ENCODE data around the gene USP53.

USP53 gene

GRCh38 chr4:119233750-119234149 lies 21.2 kb downstream of the USP53 start:
- no peak overlapping the region for H3K4me3 ChIP-seq (ENCODE audit: low read depth, low read length)
- no peak for DNase-seq (ENCODE audit: low read depth)
- TF ChIP-seq, protein P1, sequence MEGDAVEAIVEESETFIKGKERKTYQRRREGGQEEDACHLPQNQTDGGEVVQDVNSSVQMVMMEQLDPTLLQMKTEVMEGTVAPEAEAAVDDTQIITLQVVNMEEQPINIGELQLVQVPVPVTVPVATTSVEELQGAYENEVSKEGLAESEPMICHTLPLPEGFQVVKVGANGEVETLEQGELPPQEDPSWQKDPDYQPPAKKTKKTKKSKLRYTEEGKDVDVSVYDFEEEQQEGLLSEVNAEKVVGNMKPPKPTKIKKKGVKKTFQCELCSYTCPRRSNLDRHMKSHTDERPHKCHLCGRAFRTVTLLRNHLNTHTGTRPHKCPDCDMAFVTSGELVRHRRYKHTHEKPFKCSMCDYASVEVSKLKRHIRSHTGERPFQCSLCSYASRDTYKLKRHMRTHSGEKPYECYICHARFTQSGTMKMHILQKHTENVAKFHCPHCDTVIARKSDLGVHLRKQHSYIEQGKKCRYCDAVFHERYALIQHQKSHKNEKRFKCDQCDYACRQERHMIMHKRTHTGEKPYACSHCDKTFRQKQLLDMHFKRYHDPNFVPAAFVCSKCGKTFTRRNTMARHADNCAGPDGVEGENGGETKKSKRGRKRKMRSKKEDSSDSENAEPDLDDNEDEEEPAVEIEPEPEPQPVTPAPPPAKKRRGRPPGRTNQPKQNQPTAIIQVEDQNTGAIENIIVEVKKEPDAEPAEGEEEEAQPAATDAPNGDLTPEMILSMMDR (conservative IDR thresholded peaks at IDR 0.05; ENCODE audit: low read depth, low read length) = no peak

DNA sequence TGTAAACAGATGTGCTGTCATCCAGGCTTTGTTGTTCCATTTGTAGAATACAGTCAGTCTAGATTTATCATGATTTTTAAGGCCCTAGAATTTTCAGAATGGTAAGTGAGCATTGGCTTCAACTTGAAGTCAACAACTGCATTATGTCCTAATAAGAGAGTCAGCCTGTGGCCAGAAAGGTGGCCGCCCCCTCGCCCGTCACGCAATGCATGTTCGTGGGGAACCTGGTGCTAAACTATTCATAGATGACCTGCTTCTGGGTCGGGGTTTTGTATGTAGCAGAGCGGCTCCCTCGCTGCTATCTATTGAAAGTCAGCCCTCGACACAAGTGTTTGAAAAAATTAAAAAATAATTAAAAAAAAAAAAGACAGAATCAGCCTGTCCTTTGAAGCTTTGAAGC lies 24.7 kb downstream of the USP53 start:
- TF ChIP-seq, protein P1 (conservative IDR thresholded peaks at IDR 0.05; ENCODE audit: low read depth, low read length) = no peak

DNA sequence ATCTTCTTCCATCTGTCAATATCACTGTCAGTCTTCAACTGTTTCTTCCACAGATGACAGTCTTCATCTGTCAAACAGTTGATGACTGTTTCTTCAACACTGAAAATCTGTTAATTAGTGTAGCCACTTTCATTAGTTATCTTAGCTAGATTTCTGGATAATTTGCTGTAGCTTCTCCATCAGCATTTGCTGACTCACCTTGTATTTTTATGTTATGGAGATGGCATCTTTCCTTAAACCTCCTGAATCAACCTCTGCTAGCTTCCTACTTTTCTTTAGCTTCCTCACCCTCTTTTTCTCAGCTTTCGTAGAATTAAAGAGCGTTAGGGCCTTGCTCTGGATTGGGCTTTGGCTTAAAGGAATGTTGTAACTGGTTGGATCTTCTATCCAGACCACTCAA lies 25.1 kb downstream of the USP53 start:
- no peak for DNase-seq (ENCODE audit: low read depth)
- TF ChIP-seq, protein P1 (conservative IDR thresholded peaks at IDR 0.05; ENCODE audit: low read depth, low read length) = no peak
- no peak overlapping the region for H3K4me3 ChIP-seq (ENCODE audit: low read depth, low read length)

More for the DNA sequence above, 24.7 kb downstream of the USP53 start:
- DNase-seq (ENCODE audit: low read depth) = no peak
- no peak overlapping the region for H3K4me3 ChIP-seq (ENCODE audit: low read depth, low read length)

DNA sequence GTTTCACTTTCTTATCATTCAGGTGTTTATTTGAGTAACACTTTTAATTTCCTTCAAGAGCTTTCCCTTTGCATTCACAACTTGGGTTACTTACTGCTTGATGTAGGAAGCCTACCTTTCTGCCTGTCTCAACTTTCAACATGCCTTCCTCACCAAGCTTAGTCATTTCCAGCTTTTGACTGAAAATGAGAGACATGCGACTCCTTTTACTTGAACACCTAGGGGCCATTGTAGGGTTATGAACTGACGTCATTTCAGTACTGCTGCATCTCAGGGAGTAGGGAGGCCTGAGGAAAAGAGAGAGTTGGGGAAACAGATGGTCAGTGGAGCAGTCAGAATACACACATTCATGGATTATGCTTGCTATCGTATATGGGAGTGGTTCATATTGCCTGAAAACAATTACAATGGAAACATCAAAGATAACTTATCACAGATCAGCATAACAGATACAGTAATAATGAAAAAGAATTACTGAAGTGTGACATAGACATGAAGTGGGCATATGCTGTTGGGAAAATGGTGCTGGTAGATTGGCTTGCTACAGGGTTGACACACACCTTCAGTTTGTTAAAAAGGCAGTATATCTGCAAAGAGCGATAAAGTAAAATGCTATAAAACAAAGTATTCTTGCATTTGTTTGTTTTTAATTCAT lies 25.7 kb downstream of the USP53 start:
- TF ChIP-seq, protein P1 (conservative IDR thresholded peaks at IDR 0.05; ENCODE audit: low read depth, low read length) = no peak
- no peak overlapping the region for H3K4me3 ChIP-seq (ENCODE audit: low read depth, low read length)
- DNase-seq (ENCODE audit: low read depth) = peak; percentile 23

DNA sequence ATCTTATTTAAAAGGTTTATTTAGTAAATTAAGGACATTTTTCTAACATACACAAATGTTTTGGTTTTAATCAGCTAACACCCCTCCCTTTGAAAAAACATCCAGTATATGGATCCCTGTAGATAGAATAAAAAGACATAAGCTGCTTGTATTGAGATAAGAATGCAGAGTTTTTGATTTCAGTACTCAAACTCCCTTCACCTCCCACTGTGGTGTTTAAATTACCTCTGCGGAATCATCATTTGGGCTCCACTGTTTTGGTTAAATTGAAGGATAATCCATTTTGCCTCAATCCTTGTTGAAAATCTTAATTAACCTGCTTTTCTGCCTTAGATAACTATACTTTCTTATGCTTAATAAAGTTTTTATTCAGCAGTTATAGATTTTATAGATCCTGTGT lies 27.6 kb downstream of the USP53 start:
- DNase-seq (ENCODE audit: low read depth) = no peak
- no peak overlapping the region for H3K4me3 ChIP-seq (ENCODE audit: low read depth, low read length)
- TF ChIP-seq, protein P1 (conservative IDR thresholded peaks at IDR 0.05; ENCODE audit: low read depth, low read length) = no peak

GRCh38 chr4:119240568-119240967 lies 28.1 kb downstream of the USP53 start:
- TF ChIP-seq, protein P1 (conservative IDR thresholded peaks at IDR 0.05; ENCODE audit: low read depth, low read length) = no peak
- H3K4me3 ChIP-seq (ENCODE audit: low read depth, low read length) = no peak overlapping the region
- no peak for DNase-seq (ENCODE audit: low read depth)

GRCh38 chr4:119242417-119242816 lies 29.9 kb downstream of the USP53 start:
- H3K4me3 ChIP-seq (ENCODE audit: low read depth, low read length) = no peak overlapping the region
- TF ChIP-seq, protein P1 (conservative IDR thresholded peaks at IDR 0.05; ENCODE audit: low read depth, low read length) = no peak
- DNase-seq (ENCODE audit: low read depth) = no peak
